ENCODE results near the gene IFRD2.
A peak's percentile ranks its signal among the peaks of the same experiment; 100 is the strongest.
"Not testable (repeated sequence)": the region's sequence is repeated elsewhere in the genome, so short reads cannot be mapped to it uniquely, and the experiment has no call there.

The IFRD2 gene

DNA sequence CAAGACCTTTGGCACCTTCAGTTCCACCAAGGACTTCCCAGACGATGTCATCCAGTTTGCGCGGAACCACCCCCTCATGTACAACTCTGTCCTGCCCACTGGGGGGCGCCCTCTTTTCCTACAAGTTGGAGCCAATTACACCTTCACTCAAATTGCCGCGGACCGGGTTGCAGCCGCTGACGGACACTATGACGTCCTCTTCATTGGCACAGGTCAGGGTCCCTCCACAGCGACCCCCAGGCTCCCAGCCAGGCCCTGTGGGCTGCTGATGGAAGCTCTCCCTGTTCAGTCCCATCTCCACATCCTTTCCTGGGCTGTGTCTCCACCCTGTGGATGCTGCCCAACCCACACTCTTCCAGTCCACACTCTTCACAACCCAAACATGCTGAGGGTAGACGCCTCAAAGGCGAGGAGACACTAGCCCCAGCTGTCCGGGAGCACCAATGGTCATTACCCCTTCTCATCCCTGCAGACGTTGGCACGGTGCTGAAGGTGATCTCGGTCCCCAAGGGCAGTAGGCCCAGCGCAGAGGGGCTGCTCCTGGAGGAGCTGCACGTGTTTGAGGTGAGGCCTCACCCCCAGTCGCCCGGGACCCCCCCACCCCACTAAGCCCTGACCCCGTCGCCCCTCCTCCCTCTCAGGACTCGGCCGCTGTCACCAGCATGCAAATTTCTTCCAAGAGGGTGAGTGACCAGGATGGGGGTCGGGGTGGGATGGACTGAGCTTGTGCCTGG, 17.7 kb downstream of the IFRD2 start:
- no peak overlapping the region for H3K4me3 ChIP-seq (ENCODE audit: low read length in 2 of 2)
- peak overlapping the region in 1 of 2 donors; percentile 15 for H3K9ac ChIP-seq (ENCODE audit: low read depth in 1 of 2, low read length in 2 of 2)
- H3K27me3 ChIP-seq (ENCODE audit: control insufficient read depth in 2 of 2, insufficient read depth in 2 of 2, low read length in 2 of 2), result peaks cover 0 to 7% of the 10 kb centered on the region in 2 donors
- H3K9me3 ChIP-seq (ENCODE audit: control insufficient read depth in 2 of 2, low read length in 2 of 2), result no peaks in the 10 kb centered on the region
- peaks cover 0 to 5% of the 10 kb centered on the region in 2 donors for H3K36me3 ChIP-seq (ENCODE audit: control insufficient read depth in 2 of 2, insufficient read depth in 2 of 2, low read length in 2 of 2)
- H3K27ac ChIP-seq (ENCODE audit: low read depth in 2 of 2, low read length in 2 of 2), result no peak overlapping the region
- H3K4me1 ChIP-seq (ENCODE audit: control insufficient read depth in 2 of 2, insufficient read depth in 2 of 2, low read length in 2 of 2), result peaks cover 28 to 35% of the 10 kb centered on the region in 2 donors

DNA sequence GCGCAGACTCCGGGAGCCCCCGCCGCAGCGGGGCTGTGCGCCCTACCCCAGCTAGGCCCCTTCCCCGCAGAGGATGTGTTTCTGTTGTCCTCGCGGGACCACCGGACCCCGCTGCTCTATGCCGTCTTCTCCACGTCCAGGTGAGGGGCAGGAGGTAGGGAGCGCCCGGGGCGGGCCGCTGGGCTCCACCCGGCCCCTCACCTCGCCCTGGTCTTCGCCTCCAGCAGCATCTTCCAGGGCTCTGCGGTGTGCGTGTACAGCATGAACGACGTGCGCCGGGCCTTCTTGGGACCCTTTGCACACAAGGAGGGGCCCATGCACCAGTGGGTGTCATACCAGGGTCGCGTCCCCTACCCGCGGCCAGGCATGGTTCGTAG, 18.6 kb downstream of the IFRD2 start:
- no peak overlapping the region for H3K27ac ChIP-seq (ENCODE audit: low read depth in 2 of 2, low read length in 2 of 2)

GRCh38 chr3:50272911-50273688, 19.1 kb downstream of the IFRD2 start:
- H3K9ac ChIP-seq (ENCODE audit: low read depth in 1 of 2, low read length in 2 of 2), result peak overlapping the region; percentile 20 to 81
- no peaks in the 10 kb centered on the region for H3K9me3 ChIP-seq (ENCODE audit: control insufficient read depth in 2 of 2, low read length in 2 of 2)
- H3K4me3 ChIP-seq (ENCODE audit: low read length in 2 of 2), result peak overlapping the region; percentile 60 to 65
- peaks cover 0 to 7% of the 10 kb centered on the region in 2 donors for H3K27me3 ChIP-seq (ENCODE audit: control insufficient read depth in 2 of 2, insufficient read depth in 2 of 2, low read length in 2 of 2)
- H3K36me3 ChIP-seq (ENCODE audit: control insufficient read depth in 2 of 2, insufficient read depth in 2 of 2, low read length in 2 of 2), result peaks cover 0 to 5% of the 10 kb centered on the region in 2 donors
- peak overlapping the region; percentile 13 to 16 for H3K27ac ChIP-seq (ENCODE audit: low read depth in 2 of 2, low read length in 2 of 2)
- peaks cover 39 to 47% of the 10 kb centered on the region in 2 donors for H3K4me1 ChIP-seq (ENCODE audit: control insufficient read depth in 2 of 2, insufficient read depth in 2 of 2, low read length in 2 of 2)

More for the DNA sequence above, 18.6 kb downstream of the IFRD2 start:
- Histone ChIP-seq H3K4me1 (ENCODE audit: control insufficient read depth in 2 of 2, insufficient read depth in 2 of 2, low read length in 2 of 2) (peaks cover 33 to 41% of the 10 kb centered on the region in 2 donors), H3K27me3 (ENCODE audit: control insufficient read depth in 2 of 2, insufficient read depth in 2 of 2, low read length in 2 of 2) (peaks cover 0 to 7% of the 10 kb centered on the region in 2 donors), H3K9me3 (ENCODE audit: control insufficient read depth in 2 of 2, low read length in 2 of 2) (no peaks in the 10 kb centered on the region), H3K4me3 (ENCODE audit: low read length in 2 of 2) (no peak overlapping the region), H3K36me3 (ENCODE audit: control insufficient read depth in 2 of 2, insufficient read depth in 2 of 2, low read length in 2 of 2) (peaks cover 0 to 5% of the 10 kb centered on the region in 2 donors), H3K9ac (ENCODE audit: low read depth in 1 of 2, low read length in 2 of 2) (peak overlapping the region in 1 of 2 donors; percentile 81)

- H3K27me3 ChIP-seq (ENCODE audit: control insufficient read depth in 2 of 2, insufficient read depth in 2 of 2, low read length in 2 of 2), result not testable (repeated sequence)
These were observed 19.7 kb downstream of the IFRD2 start for GRCh38 chr3:50272538-50272910.

GRCh38 chr3:50271314-50271936, 20.8 kb downstream of the IFRD2 start:
- peak overlapping the region; percentile 96 to 97 for H3K27ac ChIP-seq (ENCODE audit: low read depth in 2 of 2, low read length in 2 of 2)
- H3K27me3 ChIP-seq (ENCODE audit: control insufficient read depth in 2 of 2, insufficient read depth in 2 of 2, low read length in 2 of 2), result peaks cover 0 to 7% of the 10 kb centered on the region in 2 donors
- H3K9me3 ChIP-seq (ENCODE audit: control insufficient read depth in 2 of 2, low read length in 2 of 2), result no peaks in the 10 kb centered on the region
- peak overlapping the region in 1 of 2 donors; percentile 31 for H3K4me3 ChIP-seq (ENCODE audit: low read length in 2 of 2)
- peaks cover 0 to 5% of the 10 kb centered on the region in 2 donors for H3K36me3 ChIP-seq (ENCODE audit: control insufficient read depth in 2 of 2, insufficient read depth in 2 of 2, low read length in 2 of 2)
- H3K9ac ChIP-seq (ENCODE audit: low read depth in 1 of 2, low read length in 2 of 2), result peak overlapping the region; percentile 60 to 93
- H3K4me1 ChIP-seq (ENCODE audit: control insufficient read depth in 2 of 2, insufficient read depth in 2 of 2, low read length in 2 of 2), result peaks cover 54 to 62% of the 10 kb centered on the region in 2 donors

More at GRCh38 chr3:50272538-50272910, 19.7 kb downstream of the IFRD2 start:
- not testable (repeated sequence) for H3K4me3 ChIP-seq (ENCODE audit: low read length in 2 of 2); H3K27ac ChIP-seq (ENCODE audit: low read depth in 2 of 2, low read length in 2 of 2); H3K36me3 ChIP-seq (ENCODE audit: control insufficient read depth in 2 of 2, insufficient read depth in 2 of 2, low read length in 2 of 2); H3K9me3 ChIP-seq (ENCODE audit: control insufficient read depth in 2 of 2, low read length in 2 of 2)
- peak overlapping the region in 1 of 2 donors; percentile 81 for H3K9ac ChIP-seq (ENCODE audit: low read depth in 1 of 2, low read length in 2 of 2)
- peaks cover 44 to 53% of the 10 kb centered on the region in 2 donors for H3K4me1 ChIP-seq (ENCODE audit: control insufficient read depth in 2 of 2, insufficient read depth in 2 of 2, low read length in 2 of 2)

GRCh38 chr3:50270422-50271224, 21.6 kb downstream of the IFRD2 start:
- peak overlapping the region; percentile 30 to 79 for H3K4me3 ChIP-seq (ENCODE audit: low read length in 2 of 2)
- peaks cover 0 to 7% of the 10 kb centered on the region in 2 donors for H3K27me3 ChIP-seq (ENCODE audit: control insufficient read depth in 2 of 2, insufficient read depth in 2 of 2, low read length in 2 of 2)
- H3K27ac ChIP-seq (ENCODE audit: low read depth in 2 of 2, low read length in 2 of 2), result peak overlapping the region; percentile 96 to 97
- H3K9me3 ChIP-seq (ENCODE audit: control insufficient read depth in 2 of 2, low read length in 2 of 2), result no peaks in the 10 kb centered on the region
- peaks cover 0 to 5% of the 10 kb centered on the region in 2 donors for H3K36me3 ChIP-seq (ENCODE audit: control insufficient read depth in 2 of 2, insufficient read depth in 2 of 2, low read length in 2 of 2)
- H3K4me1 ChIP-seq (ENCODE audit: control insufficient read depth in 2 of 2, insufficient read depth in 2 of 2, low read length in 2 of 2), result peaks cover 62 to 69% of the 10 kb centered on the region in 2 donors
- H3K9ac ChIP-seq (ENCODE audit: low read depth in 1 of 2, low read length in 2 of 2), result peak overlapping the region; percentile 60 to 93

DNA sequence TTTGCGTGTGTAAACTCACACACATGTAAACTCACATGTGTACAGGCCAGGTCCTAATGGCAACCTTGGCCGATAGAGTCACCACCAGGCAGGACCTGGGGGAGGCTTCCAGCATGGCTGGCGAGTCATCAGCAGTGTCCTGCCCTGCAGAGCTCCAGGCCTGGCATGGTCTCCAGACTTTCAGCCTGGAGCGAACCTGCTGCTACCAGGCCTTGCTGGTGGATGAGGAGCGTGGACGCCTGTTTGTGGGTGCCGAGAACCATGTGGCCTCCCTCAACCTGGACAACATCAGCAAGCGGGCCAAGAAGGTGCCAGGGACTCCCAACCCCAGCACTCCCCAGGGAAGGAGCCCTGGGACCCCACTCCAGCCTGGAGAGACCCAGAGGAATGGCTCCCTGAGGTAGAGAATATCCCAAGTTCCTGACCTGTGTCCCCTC, 22.2 kb downstream of the IFRD2 start:
- H3K27me3 ChIP-seq (ENCODE audit: control insufficient read depth in 2 of 2, insufficient read depth in 2 of 2, low read length in 2 of 2), result peaks cover 0 to 5% of the 10 kb centered on the region in 2 donors
- H3K27ac ChIP-seq (ENCODE audit: low read depth in 2 of 2, low read length in 2 of 2), result peak overlapping the region; percentile 96 to 97
- H3K9me3 ChIP-seq (ENCODE audit: control insufficient read depth in 2 of 2, low read length in 2 of 2), result no peaks in the 10 kb centered on the region
- H3K4me3 ChIP-seq (ENCODE audit: low read length in 2 of 2), result peak overlapping the region; percentile 71 to 79
- H3K4me1 ChIP-seq (ENCODE audit: control insufficient read depth in 2 of 2, insufficient read depth in 2 of 2, low read length in 2 of 2), result peaks cover 68 to 75% of the 10 kb centered on the region in 2 donors
- peak overlapping the region; percentile 93 to 94 for H3K9ac ChIP-seq (ENCODE audit: low read depth in 1 of 2, low read length in 2 of 2)
- H3K36me3 ChIP-seq (ENCODE audit: control insufficient read depth in 2 of 2, insufficient read depth in 2 of 2, low read length in 2 of 2), result peaks cover 0 to 5% of the 10 kb centered on the region in 2 donors

- peaks cover 71 to 78% of the 10 kb centered on the region in 2 donors for H3K4me1 ChIP-seq (ENCODE audit: control insufficient read depth in 2 of 2, insufficient read depth in 2 of 2, low read length in 2 of 2)
These were observed 22.8 kb downstream of the IFRD2 start for GRCh38 chr3:50269460-50269859.

GRCh38 chr3:50268703-50269451, 23.4 kb downstream of the IFRD2 start, which contains the start of gene SEMA3B:
TSS of gene SEMA3B (plus strand) at chr3:50269147. CDS start at chr3:50269241, 94 bp downstream.
- peaks cover 0 to 3% of the 10 kb centered on the region in 2 donors for H3K36me3 ChIP-seq (ENCODE audit: control insufficient read depth in 2 of 2, insufficient read depth in 2 of 2, low read length in 2 of 2)
- peak within 1 kb of the TSS; percentile 96 to 97 for H3K27ac ChIP-seq (ENCODE audit: low read depth in 2 of 2, low read length in 2 of 2)
- peak within 1 kb of the TSS; percentile 93 to 94 for H3K9ac ChIP-seq (ENCODE audit: low read depth in 1 of 2, low read length in 2 of 2)
- peak within 1 kb of the TSS; percentile 71 to 79 for H3K4me3 ChIP-seq (ENCODE audit: low read length in 2 of 2)
- H3K9me3 ChIP-seq (ENCODE audit: control insufficient read depth in 2 of 2, low read length in 2 of 2), result no peaks in the 10 kb centered on the region
- H3K27me3 ChIP-seq (ENCODE audit: control insufficient read depth in 2 of 2, insufficient read depth in 2 of 2, low read length in 2 of 2), result peaks cover 0 to 1% of the 10 kb centered on the region in 2 donors
- H3K4me1 ChIP-seq (ENCODE audit: control insufficient read depth in 2 of 2, insufficient read depth in 2 of 2, low read length in 2 of 2), result peaks cover 70 to 79% of the 10 kb centered on the region in 2 donors

More at GRCh38 chr3:50269460-50269859, 22.8 kb downstream of the IFRD2 start:
- H3K27me3 ChIP-seq (ENCODE audit: control insufficient read depth in 2 of 2, insufficient read depth in 2 of 2, low read length in 2 of 2), result peaks cover 0 to 3% of the 10 kb centered on the region in 2 donors
- H3K27ac ChIP-seq (ENCODE audit: low read depth in 2 of 2, low read length in 2 of 2), result peak overlapping the region; percentile 96 to 97
- peaks cover 0 to 3% of the 10 kb centered on the region in 2 donors for H3K36me3 ChIP-seq (ENCODE audit: control insufficient read depth in 2 of 2, insufficient read depth in 2 of 2, low read length in 2 of 2)
- peak overlapping the region; percentile 71 to 79 for H3K4me3 ChIP-seq (ENCODE audit: low read length in 2 of 2)
- H3K9ac ChIP-seq (ENCODE audit: low read depth in 1 of 2, low read length in 2 of 2), result peak overlapping the region; percentile 93 to 94
- H3K9me3 ChIP-seq (ENCODE audit: control insufficient read depth in 2 of 2, low read length in 2 of 2), result no peaks in the 10 kb centered on the region

Data from mucosa of rectum (tissue), 2 donors.